K562 treated with DMSO at 1 percent for 48 hours (cell line): ENCODE results near the gene SNX30. TPM values are rescaled to one million over a fixed set of nuclear protein-coding genes. Genes with fewer than 3 reads are reported as not detected.

Experiments used
- total RNA-seq: library from RNA; unstranded; fragments of 300-600 nt; gene quantifications from 2 replicates; pipeline ENCODE4 v1.2.3, GENCODE V29; 2022; ENCODE audit warnings: low replicate concordance; ENCODE audit errors: extremely low read depth

The SNX30 gene, protein sequence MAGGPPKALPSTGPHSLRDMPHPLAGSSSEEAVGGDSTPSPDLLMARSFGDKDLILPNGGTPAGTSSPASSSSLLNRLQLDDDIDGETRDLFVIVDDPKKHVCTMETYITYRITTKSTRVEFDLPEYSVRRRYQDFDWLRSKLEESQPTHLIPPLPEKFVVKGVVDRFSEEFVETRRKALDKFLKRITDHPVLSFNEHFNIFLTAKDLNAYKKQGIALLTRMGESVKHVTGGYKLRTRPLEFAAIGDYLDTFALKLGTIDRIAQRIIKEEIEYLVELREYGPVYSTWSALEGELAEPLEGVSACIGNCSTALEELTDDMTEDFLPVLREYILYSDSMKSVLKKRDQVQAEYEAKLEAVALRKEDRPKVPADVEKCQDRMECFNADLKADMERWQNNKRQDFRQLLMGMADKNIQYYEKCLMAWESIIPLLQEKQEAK
- not detected in 2 replicates for total RNA-seq

DNA sequence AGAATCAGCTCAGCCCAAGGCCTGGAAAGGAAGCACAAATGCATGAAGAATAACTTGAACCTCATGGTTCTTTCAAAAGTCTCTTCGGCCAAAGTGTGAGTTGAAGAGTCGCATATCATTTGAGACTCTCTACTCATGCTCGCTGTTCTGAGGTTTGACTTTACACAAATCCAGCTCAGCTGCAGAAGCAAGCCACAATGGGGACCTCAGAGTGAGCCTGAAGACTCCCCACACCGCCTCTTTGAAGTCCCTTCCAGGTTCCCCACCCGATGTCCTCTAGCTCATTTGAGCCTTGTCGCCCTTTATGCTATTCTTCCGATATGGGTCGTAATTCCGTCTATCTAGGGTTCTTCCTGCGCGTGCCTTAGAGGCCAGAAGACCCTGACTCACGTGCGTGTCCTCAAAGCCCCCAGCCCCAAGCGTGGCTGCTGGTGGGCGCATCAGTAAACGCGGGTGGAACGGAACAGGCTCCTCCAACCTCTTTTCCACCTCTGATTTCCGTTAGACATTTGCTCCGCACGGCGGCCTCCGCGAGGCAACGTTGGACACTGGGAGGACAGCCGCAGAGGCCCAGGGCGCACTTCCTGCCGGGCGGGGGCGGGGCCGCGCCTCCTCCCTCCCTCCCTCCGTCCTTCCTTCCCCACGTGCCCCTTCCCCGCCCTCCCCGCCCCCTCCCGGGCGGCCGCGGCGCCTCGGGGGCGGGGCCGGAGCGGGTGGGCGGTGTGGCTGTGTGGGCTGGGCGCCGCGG is at the start of gene SNX30:
Gene SNX30, plus strand, starts transcription at position 745 of the 748 bp plus-strand sequence. CDS start 242 bp downstream, outside the sequence.

DNA sequence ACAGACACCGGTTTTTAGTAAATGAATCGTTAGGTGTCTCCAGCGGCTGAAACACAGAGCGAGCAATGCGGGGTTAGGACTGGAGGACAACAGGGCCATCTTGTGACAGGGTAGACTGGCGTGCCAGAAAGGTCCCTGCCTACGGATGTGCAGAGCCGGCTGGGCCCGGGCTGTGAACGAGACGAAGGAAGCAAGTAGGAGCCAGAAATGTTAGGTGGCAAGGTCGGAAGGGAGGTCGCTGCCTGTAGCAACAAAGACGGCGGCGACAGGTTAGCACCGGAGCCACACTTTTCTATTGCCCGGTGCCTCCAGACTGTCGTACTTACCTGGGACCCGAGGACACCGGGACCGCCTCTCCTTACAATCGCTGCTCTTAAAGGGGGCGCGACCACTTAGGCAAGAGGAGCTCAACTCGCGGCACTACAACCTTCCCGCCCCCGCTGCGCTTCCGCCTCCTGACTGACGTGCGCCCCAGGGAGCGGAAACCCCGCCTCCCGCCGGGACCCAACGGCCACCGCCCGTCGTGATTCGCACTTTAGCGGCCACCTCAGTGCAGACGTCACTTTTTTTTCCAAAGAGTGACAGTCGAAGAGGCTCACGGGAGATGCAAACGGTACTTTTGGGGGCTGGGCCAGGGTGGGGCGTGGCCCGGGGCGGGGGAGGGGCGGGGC is 32.8 kb upstream of the SNX30 start, which contains the start of gene INIP:
Gene INIP, minus strand, starts transcription at position 457 of the 671 bp plus-strand sequence. CDS start 1,632 bp downstream, outside the sequence.

DNA sequence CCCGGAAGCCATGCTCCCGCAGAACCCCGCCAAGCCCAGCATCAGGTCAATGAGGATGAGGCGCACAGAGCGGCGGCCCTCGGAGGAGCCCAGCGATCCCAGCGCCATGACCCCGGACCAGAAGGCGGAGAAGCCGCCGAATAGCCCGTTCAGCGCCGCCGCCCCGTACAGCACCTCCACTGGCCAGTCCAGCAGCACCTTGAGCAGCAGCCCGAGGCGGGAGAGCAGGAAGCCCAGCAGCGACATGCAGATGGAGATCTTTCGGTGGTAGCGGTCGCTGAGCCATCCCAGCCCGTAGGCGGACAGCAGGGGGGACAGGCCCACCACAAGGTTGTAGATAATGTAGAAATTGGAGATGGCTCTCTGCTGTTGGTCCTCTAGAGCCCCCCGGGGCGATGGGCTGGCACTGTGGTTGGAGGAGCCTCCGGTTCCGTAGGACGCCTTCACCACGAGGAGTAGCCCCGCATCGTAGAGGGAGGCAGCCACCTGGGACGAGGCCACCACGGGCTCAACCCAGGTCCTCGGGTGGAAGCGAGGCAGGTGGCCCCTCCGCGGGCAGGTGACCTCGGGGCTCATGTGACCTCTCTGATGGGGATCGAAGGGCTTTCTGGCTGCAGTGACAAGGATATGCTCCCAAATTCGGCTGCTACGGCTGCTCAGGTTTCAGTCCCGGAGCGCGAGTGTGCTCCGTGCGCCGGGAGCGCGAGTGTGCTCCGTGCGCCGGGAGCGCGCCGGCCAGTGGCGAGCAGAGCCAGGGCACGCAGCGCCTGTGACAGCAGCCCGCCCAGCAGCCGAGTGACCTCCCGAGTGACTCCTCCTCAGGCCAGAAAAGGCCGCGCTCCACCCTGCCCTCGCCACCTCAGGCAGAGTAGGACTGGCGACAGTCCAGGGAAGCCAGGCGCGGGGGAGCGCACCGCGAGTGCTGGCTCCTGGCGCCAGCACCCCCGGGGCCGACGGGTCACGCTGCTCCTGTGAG is 139.8 kb downstream of the SNX30 start, which contains the start of gene SLC46A2:
Gene SLC46A2, minus strand, starts transcription at position 771 of the 976 bp plus-strand sequence. Its CDS starts 195 bp downstream, at position 576.

Other genes with a start within 250 kb of the SNX30 start
- gene INIP, start 32.6 kb upstream of the SNX30 start, total RNA-seq: not detected in 2 replicates
- not detected in 2 replicates for gene SLC46A2, start 140.1 kb downstream of the SNX30 start, total RNA-seq